ENCODE measurements around the gene CWF19L2.
"Not testable (repeated sequence)": the region's sequence is repeated elsewhere in the genome, so short reads cannot be mapped to it uniquely, and the experiment has no call there.

The CWF19L2 gene

DNA sequence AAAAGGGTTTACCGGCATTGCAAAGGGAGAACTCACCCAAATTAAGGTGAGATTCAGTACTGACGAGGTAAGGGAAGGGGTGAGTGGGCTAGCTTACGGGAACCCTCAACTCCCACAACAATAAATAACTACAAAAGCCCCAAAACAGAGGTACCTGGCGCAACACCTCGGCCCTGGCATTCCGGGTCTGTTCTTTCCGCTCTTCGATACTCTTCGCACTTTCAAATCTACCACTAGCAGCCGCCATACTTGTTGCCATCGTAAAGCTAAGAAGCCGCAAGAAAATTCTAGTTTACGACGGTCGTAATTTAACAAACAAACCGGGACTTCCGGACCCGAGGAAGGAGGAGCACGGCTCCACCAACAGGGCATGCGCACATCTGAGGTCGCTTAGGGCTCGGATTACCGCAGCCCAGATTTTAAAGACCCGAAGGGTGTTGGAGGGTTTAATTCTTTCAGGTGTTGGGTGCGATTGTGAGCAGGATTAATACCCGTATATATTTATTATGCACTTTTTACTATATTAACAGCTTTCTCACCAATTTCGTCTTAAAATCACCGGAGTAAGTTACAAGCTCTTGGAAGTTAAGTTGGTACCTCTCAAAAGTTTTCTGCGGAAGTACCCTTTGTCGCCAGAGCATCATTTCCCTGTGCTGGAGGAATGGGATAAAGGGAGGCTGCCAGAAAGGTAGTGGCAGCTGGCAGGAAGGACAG, at the start of gene CWF19L2:
Gene CWF19L2, minus strand, starts transcription at position 268 of the 714 bp plus-strand sequence. Its CDS starts 9 bp downstream, at position 259.
- DNase-seq (ENCODE audit: low read depth in 2 of 2) = peak; percentile 69 to 84

DNA sequence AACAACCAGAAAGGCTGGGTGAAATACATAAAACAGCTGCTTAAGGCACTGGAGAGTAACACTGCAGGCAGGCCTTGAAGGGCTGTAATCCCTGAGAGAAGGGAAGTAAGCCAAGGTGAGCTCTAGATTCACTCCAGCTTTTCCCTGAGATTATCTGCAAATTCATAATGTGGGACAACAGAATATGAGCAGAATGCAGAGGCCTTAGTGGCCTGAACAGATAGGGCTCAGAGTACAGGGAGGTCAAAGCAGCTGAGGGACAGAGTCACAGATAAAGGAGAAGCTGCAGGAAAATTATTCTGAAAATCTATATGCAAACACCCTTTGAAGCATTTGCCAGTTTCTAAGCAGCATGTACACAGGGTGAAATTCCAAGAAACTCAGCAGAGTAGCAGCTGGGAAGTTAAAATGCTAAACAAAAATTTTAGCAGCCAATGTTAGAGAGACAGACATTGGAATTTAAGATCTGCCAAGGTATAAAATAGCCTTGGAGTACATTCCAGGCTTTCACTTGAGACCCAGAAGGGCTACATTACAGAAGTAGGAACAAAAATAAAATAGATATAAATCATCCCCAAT, 48.1 kb upstream of the CWF19L2 start:
- no peak for DNase-seq (ENCODE audit: low read depth in 2 of 2)

DNA sequence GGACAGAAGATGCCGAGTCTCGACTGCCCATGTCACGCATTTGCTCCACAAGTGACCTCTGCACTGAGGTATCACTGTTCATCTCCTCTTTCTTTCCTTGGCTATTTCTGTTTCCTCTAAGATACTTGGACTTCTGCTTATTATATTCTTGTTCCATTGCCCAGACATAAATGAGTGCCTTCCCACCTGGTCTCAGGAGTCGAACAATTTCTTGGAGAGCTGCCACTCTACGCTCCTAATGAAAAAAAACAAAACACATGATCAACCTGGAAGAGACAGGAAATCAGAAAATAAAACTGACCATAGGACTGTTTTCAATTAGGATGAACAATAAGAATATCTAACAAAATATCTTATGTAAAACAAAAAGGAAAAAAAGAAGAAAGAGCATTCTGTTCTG, 47.4 kb upstream of the CWF19L2 start:
- no peak for DNase-seq (ENCODE audit: low read depth in 2 of 2)

DNA sequence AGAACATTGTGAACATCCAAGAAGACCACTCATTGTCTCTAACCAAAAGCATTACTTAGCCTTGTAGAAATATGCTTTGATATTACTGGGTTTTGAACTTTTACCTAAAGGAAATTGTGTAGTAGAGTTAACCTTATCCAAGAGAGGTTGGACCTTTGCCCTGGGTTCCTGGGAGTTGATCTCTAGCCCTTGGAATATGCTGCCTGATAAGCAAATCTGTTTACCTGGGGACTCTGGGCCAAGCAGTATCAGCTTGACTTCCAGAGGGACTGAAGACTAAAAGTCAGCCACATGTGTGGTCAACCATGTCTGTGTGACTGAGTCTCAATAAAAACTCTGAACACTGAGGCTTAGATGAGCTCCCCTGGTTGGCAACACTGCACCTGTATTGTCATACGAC, 44.1 kb upstream of the CWF19L2 start:
- DNase-seq (ENCODE audit: low read depth in 2 of 2) = no peak

DNA sequence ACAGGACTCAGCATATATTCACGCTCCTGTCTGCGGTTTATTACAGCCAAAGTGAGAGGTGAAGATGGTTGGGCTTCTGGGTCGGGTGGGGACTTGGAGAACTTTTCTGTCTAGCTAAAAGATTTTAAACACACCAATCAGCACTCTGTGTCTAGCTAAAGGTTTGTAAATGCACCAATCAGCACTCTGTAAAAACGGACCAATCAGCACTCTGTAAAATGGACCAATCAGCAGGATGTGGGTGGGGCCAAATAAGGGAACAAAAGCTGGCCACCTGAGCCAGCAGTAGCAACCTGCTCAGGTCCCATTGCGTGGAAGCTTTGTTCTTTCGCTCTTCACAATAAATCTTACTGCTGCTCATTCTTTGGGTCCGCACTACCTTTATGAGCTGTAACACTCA, 39.7 kb upstream of the CWF19L2 start:
- not testable (repeated sequence) for DNase-seq (ENCODE audit: low read depth in 2 of 2)

DNA sequence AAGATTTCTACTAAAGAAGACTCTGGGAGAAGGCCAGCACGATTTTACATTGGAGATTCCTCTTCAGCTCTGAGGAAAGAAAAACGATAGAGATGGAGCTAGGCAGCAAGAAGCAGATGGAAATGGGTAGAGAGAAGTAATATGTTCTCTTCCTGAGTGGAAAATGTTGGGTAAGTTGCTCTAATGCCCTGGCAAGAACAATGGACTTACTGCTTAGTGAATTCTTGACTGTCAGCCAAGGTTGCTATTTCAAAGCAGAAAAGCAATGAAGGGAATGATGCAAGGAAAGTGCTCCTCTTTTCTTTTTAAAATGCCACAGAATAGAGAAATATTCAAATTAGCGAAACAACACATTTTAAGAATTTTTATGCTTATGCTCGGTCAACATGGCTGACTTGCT, 38.4 kb upstream of the CWF19L2 start:
- no peak for DNase-seq (ENCODE audit: low read depth in 2 of 2)

DNA sequence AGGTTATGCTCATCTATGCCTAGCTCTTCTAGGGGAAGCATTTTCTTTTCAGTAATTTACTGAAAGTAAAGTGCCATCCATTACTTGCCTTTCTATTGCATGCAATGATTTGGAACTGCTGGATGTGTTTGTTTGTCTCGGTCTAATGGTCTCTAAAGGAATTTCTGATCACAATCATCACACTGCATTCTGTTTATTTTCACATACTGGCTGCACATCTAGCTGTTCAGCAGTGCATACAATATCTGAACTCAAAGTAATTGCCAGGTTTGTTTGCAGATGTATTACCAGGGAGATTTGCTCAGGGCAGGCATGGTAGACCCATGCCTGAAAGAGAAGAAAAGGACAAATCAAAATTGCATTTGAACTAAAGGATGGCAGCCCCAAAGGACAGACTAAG, 36.4 kb upstream of the CWF19L2 start:
- no peak for DNase-seq (ENCODE audit: low read depth in 2 of 2)

DNA sequence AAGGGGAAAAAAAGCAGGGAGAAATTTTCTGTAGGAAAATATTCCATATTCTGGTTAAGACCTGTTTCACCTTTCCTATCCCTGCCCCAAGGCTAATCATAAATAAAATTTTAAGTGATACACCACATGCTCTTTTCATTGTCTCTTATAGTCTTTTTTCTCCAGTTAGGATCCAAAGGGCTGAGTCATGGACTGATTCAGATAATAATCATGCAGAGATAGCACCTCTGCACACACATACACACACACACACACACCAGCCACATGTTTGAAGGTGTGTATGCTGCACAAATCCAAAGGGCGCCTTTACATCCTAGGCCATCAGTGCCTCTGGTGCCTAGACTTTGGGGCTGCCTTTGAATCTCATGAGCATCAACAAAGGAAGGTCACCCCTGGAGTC, 35.5 kb upstream of the CWF19L2 start:
- DNase-seq (ENCODE audit: low read depth in 2 of 2) = no peak

DNA sequence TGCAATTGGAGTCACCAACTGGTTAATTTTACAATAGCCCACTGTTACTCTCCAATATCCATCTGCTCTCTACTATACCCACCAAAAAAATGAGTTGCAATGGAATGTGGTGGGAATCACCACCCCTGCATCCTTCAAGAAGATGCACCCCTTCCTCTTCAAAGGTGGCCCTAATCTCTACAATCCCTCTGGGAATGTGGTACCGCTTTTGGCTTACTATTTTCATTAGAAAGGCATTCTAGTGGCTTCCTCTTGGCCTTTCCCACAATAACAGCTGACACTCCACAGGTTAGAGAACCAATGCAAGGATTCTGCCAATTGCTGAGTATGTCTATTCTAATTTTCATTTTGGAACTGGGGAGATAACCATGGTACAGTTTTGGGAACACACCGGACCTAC, 33.2 kb upstream of the CWF19L2 start:
- DNase-seq (ENCODE audit: low read depth in 2 of 2) = no peak

DNA sequence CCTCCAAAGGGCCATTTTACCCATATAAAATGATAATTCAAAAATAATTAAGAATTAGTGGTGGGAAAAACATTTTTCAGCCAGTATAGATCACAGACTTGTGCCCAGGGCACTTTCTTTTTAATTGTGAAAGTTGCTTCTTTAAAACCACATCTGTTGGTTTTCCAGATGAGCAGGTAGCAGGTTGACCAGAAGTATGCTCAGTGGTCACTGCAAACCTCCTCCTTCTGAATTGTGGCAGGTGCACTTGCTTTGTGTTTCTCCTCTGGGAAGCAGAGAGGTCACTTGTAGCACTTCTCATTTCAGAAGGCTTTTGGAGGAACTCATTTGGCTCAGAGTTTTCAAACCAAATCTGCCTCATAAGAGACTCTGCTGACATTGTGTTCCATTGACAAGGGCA, 24.6 kb upstream of the CWF19L2 start:
- no peak for DNase-seq (ENCODE audit: low read depth in 2 of 2)

DNA sequence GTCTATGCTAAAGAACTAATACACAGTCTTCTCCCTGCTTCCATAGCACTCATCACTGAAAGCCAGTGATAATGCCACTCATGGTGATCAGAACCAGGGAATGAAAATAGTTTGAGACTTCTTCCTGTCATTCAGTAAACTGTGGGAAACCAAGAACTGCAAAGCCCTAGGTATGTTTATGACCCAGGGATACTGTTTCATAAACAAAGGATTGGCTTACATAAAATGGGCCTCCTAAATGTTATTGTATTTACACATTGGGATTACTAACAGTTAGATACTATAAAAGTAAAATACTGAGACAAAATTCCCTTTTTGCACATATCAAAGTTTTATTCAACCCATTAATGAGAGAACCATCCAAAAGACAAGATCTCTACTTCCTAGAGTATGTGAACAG, 21.3 kb upstream of the CWF19L2 start:
- DNase-seq (ENCODE audit: low read depth in 2 of 2) = no peak

DNA sequence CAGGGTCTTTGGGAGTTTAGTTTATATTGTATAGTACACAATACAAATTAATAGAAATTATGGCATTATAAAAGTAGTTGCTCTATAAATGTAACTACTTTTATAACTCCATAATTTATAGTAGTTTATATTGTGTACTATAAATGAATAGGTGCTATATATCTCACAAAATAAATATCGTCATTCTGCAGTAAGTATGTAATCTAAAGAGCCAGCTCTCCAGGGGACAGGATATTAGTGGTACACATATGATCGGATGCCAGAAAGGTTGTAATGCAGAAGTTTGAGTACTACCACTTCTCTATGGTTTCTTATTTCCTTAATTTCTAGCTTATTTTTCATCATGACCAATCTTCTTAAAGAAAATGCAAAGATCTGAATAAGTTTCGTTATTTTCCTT, 20.2 kb upstream of the CWF19L2 start:
- DNase-seq (ENCODE audit: low read depth in 2 of 2) = no peak

DNA sequence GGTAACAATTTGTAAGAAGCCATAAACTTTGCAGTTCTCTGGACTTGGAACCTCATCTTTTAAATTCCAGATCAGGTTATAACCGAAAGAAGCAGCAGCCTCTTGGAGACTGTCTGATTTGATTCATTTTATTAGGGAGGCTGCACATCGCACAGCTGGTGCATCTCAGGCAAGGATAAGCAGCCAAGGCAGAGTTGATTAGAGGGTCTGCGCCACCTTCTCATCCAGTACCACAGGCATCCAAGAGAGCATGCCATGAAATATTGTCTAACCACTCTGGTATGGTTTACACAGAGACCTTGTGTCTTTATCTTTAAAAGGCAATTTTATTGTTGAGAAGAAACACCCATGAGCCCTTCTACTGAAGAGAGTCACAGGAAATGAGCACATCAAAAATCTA, 16.2 kb upstream of the CWF19L2 start:
- DNase-seq (ENCODE audit: low read depth in 2 of 2) = no peak

DNA sequence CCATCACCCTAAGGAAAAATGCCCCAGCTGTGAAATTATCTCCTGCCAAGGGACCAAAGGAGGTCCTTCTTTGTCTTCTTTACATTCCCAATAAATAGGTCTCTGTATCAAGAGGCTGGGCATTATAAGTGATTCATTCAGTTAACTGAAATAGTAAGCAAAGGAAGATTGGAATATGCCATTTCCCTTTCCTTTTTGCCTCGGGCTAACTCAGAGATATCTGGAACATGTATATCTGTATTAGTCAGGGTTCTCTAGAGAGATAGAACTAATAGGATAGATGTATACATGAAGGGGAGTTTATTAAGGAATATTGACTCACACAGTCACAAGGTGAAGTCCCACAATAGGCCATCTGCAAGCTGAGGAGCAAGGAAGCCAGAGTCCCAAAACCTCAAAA, 15.3 kb upstream of the CWF19L2 start:
- DNase-seq (ENCODE audit: low read depth in 2 of 2) = no peak

DNA sequence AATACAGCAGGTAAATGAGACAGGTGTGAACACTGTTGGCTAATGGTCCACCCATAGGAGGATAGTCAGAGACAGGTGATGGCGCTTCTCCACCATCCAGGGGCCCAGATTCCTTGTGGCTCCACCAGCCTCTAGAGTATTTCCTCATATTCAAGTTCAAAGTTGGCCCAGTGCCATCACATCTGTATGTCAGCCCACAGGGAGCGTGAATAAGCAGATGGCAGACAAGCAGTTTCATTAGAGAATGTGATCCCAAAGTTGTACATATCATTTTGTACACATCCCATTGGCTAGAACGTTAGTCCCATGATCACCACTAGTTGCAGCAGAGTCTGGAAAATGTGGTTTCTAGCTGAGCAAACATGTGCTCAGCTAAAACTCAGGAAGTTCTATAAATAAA, 11.0 kb upstream of the CWF19L2 start:
- no peak for DNase-seq (ENCODE audit: low read depth in 2 of 2)

DNA sequence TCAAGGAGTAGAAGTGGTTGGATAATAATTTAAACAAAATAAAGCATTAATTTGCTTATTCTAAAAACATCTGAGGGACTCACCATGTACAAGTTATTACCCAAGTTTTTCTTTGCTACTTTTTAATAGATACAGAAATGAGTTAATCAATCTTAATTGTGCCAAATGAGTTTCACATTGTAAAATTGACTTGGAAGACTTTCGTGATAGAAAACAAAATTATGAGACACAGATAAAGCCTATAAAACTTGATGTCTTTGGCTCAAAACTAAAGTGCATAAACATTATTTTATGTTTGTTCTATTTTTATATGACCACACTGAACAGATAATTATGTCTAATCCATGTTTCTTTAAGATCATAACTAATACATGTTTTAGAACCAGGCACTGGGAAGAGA, 10.1 kb upstream of the CWF19L2 start:
- DNase-seq (ENCODE audit: low read depth in 2 of 2) = no peak

DNA sequence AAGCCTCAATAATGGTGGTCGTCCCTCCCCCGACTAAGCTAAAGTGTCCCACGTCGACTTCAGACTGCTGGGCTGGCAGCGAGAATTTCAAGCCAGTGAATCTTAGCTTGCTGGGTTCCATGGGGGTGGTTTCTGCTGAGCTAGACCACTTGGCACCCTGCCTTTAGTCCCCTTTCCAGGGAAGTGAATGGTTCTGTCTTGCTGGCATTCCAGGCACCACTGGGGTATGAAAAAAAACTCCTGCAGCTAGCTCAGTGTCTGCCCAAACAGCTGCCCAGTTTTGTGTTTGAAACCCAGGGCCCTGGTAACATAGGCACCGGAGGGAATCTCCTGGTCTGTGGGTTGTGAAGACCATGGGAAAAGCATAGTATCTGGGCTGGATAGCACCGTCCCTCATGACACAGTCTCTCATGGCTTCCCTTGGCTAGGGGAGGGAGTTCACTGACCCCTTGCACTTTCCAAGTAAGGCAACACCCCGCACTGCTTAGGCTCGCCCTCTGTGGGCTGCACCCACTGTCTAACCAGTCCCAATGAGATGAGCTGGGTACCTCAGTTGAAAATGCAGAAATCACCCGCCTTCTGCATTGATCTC, 8.7 kb upstream of the CWF19L2 start:
- DNase-seq (ENCODE audit: low read depth in 2 of 2) = not testable (repeated sequence)

DNA sequence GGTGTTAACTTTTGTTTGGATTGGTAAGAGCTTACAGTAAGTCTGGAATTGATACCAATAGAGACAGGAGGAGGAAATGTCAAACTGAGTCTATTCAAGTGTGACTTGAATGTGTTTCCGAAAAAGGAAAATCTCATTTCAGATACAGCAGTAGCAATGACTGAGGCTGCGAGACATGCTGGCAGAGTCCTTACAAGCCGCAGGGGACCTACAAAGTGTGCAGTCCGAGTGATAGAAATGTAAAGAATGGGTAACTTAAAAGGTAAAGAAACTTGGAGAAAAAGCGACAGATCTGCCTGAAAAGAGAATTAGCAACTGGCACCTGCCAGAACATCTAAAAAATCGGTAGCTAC, 444 bp downstream of the CWF19L2 start:
- no peak for DNase-seq (ENCODE audit: low read depth in 2 of 2)

DNA sequence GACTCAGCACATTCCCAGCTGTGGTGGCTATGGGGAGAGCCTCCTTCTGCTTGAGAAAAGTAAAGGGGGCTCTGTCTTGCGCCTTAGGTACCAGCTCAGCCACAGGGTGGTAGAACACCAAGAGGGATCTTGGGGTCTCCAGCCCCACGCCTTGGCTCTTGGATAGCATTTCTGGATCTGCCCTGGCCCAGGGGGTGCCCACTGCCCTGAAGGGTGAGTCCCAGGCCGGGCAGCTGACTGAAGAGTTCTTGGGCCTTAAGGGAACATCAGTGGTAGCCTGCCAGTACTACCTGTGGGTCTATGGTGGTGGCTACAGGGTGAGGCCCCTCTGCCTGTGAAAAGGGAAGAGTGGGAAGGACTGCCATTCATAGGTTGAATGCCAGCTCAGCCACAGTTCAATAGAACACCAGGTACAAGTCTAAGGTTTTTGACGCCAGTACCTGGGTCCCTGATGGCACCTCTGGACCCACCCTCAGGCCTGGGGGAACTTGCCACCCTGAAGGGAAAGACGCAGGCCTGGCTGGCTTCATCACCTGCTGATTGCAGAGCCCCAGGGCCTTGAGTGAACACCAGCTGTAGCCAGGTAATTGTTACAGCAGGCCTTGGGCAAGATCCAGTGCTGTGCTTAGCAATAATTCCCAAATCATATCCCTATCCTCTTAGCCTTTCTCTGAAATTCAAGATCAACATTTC, 3.9 kb downstream of the CWF19L2 start:
- DNase-seq (ENCODE audit: low read depth in 2 of 2) = no peak

DNA sequence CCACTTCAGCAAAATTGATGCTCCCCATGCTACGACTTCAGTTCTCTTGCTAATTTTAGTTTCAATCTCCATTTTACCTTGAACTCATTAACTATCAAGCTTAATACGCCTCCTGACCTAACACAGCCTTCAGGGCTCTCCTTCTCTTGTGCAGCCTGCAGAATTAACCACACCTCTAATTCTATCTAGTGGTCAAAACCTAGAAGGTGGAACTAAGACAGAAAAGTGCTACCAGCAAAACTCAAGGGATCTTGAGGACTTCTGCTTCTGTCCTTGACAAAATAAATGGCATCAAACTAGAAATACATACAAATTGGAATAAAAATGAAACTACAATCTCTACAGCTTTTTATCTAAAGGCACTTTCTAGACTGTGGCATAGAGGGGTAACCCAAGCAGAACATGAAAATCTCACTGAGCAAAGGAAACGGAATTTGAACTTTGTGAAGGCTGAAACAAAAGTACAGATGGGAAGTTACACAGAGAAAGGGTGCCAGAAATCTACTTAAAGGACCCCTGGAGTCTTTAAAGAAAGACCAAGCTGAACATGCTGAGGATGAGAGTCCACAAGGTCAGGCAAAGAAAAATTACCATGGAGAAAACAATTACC, 10.7 kb downstream of the CWF19L2 start:
- no peak for DNase-seq (ENCODE audit: low read depth in 2 of 2)

DNA sequence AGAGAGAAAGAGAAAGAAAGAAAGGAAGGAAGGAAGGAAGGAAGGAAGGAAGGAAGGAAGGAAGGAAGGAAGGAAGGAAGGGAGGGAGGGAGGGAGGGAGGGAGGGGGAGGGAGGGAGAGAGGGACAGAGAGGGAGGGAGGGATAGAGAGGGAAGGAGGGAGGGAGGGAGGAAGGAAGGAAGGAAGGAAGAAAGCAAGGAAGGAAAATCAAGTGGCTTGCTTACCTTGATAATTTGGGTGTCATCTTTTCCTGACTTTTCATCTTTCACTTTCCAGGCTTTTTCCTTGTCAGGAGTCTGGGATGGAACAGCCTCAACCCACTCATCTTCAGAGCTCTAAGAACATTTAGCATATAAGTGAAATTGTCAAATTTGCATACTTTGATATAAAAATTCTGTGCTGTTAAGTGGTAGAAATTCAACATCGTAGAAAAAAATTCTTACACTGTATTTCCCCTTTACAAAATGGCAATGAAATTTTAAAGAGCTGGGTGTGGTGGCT, 14.9 kb downstream of the CWF19L2 start:
- no peak for DNase-seq (ENCODE audit: low read depth in 2 of 2)

DNA sequence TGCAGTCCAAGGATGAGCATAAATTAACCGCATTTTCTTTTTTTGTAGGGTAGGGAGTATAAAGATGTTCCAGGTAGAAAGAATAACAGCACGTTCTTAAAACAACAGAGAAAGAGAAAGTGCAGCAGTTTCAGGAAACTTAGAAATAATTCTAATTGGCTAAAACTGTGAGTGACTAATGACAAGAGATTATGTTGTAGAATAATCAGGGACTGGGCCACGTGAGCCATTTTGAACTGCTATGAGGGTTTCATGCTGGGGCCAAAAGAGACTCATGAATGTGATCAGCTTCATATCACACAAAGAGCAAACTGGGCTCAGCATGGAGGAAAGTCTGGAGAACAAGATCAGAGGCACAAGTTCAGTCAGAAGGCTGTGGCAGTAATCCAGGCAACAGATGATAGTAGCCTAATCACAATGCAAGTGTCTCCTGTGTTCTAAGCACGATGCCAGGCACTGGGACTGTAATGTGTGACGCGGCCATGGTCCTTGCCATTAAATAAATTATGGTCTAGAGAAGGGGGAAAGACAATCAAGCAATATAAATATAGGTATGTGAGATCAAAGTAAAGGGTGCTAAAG, 17.9 kb downstream of the CWF19L2 start:
- no peak for DNase-seq (ENCODE audit: low read depth in 2 of 2)

All from stimulated activated CD8-positive, alpha-beta memory T cell treated with anti-CD3 and anti-CD28 coated beads, Interleukin-15, amount 100 ng/mL, for 4 hours (primary cell).